RWPE1 (cell line): ENCODE data around the gene TMIGD1.
A peak's percentile ranks its signal among the peaks of the same experiment; 100 is the strongest.

Experiments used
- CTCF ChIA-PET: fragments of 350-600 bp; sonication (Branson Sonifier 250); formaldehyde crosslinking; extraction: SDS; loops from one replicate; lab custom pipeline; 2021; lab: Yijun Ruan, JAX
- POLR2A ChIA-PET: fragments of 400-600 bp; formaldehyde crosslinking; extraction: SDS; loops from one replicate; lab custom pipeline; 2020; ENCODE audit warnings: antibody characterized with exemption; ENCODE audit not compliant: low non-redundant PET; lab: Yijun Ruan, JAX
- DNase-seq: peaks from one replicate; pipeline ENCODE4 v3.0.0; 2012; ENCODE audit warnings: low spot score
- H3K27ac ChIP-seq: fragments of 450-650 bp; 2 replicates; pipeline ENCODE4 v1.5.1; 2017
- TF ChIP-seq, protein P1 (sequence below): fragments of 450-650 bp; conservative IDR thresholded peaks from 2 replicates; pipeline ENCODE4 v1.5.1; 2017; ENCODE audit warnings: low read depth, mild to moderate bottlenecking

Gene TMIGD1

DNA sequence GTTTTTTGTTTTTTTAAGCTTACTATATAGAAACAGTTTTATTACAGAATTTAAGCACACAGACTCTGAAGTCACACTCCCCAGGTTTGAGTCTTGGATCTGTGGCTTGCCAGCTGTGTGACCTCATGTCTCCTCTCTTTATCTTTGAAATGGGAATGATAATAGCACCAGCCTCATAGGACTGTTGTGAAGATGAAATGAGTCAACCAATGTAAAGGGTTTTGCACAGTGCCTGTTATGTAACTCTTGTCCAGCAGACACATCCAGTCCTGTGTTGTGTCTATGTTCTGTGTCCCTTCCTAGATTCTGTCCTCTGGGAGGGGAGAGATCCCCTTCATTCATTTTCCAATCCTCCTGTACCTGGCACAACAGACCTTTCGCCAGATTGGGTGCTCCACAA is 41.8 kb upstream of the TMIGD1 start:
- H3K27ac ChIP-seq: no peak overlapping the region
- no peak for DNase-seq
- POLR2A ChIA-PET: no interaction called here
- CTCF ChIA-PET: interaction anchor here (0.6 kb wide), 1 partner anchor 37 kb away, joined by 3 read pairs; no protein-coding TSS in a partner anchor
- TF ChIP-seq, protein P1, sequence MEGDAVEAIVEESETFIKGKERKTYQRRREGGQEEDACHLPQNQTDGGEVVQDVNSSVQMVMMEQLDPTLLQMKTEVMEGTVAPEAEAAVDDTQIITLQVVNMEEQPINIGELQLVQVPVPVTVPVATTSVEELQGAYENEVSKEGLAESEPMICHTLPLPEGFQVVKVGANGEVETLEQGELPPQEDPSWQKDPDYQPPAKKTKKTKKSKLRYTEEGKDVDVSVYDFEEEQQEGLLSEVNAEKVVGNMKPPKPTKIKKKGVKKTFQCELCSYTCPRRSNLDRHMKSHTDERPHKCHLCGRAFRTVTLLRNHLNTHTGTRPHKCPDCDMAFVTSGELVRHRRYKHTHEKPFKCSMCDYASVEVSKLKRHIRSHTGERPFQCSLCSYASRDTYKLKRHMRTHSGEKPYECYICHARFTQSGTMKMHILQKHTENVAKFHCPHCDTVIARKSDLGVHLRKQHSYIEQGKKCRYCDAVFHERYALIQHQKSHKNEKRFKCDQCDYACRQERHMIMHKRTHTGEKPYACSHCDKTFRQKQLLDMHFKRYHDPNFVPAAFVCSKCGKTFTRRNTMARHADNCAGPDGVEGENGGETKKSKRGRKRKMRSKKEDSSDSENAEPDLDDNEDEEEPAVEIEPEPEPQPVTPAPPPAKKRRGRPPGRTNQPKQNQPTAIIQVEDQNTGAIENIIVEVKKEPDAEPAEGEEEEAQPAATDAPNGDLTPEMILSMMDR: no peak

DNA sequence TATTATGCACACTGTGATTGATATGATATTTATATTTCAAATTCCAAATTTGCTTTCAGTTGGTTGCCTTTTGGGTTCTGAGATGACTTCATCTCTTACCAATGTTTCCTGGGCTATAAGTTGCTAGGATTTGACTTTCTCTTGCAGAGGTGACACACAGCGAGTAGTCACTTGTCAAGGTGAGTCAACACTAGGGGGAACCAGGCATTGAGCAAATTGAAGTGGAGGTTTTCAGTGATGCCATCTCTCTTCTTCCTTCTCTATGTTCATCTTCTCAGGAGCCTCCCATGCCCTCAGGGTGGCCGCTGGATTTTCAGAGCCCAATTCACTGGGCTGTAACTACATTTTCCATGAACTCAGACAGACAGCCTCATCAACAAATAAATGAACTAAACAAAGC is 38.9 kb upstream of the TMIGD1 start:
- H3K27ac ChIP-seq: no peak overlapping the region
- ChIA-PET CTCF (interaction anchor here (0.7 to 1.0 kb wide), 2 partner anchors 36 to 110 kb away, joined by 3 to 5 read pairs; no protein-coding TSS in a partner anchor), POLR2A (no interaction called here)
- TF ChIP-seq, protein P1: 0 out of 2 replicates have a peak, but pooled peaks have one; percentile 10
- peak; percentile 75 for DNase-seq

DNA sequence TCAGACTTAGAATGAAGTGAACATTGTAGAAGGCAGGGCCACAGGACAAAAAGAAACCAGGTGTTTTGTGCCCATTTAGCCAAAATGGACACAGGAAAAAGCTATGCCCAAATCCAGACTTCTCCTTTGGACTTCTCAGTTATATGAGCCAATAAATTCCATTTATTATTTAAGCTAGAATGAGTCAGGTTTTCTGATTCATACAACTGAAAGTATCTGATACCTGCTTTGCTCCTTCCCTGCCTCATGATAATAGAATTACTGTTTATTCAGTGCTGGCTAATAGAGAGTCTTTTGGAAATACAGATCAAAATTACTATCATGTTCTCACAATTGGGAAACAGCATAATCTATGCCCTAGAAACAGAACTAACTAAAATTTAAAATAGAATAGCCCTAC is 36.1 kb upstream of the TMIGD1 start:
- ChIA-PET POLR2A (no interaction called here), CTCF (no interaction called here)
- DNase-seq: peak; percentile 43
- TF ChIP-seq, protein P1: no peak
- no peak overlapping the region for H3K27ac ChIP-seq

DNA sequence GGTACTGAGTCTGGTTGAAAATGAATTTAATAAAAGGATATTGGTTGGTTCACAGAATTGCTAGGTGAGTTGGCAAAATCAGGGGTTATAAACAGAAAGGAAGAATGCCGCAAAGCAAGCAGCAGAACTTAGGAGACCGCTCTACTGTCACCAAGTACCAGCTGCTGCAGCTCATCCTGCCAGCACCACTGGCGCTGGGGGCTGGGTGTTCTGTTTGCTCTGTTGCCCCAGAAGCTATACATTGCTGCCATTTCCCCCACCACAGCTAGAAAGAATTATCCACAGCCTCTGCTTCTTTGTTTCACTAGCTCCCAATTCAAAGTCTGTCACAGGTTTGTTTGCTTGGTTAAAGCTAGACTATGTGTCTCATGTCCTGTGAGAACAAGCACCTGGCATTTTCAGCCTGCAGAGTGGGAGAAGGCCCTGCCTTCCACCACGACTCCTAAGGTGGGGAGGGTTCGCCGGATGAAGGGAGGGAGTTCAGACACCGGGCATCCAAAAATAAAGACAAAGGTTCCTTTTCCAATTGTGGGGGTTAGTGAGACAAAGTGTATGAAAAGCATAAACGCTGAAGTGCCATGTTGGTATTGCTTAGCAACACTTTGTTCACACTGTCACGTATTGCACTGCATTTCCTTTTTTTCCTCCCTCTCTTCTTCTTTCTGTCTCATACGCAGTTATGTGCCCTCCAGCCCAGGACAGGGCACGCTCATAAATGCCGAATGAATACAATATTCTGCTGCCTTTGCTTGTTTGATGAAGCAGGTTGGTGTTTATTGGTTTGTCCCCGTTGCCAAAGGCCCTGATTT is 35.3 kb upstream of the TMIGD1 start:
- POLR2A ChIA-PET: no interaction called here
- TF ChIP-seq, protein P1: no peak
- no peak for DNase-seq
- H3K27ac ChIP-seq: no peak overlapping the region
- CTCF ChIA-PET: no interaction called here

DNA sequence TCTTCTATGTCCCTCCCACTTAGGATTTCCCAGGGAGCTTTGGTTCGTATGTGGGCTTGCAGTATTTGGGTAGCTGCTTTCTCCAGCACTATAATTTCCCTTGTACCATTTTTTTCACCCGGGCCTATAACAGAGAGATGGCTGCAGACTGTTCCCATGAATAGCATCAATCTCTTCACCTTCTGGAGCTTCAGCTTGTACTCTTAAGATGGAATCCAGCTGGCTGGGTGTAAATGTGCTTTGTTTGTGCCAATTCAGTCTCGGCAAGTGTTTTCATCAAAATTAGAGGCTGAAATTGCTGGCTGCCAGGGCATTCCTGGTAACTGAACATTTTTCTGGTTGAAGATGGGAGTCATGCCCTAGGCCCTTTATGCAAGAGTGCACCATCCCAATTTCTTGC is 32.7 kb upstream of the TMIGD1 start:
- ChIA-PET POLR2A (no interaction called here), CTCF (no interaction called here)
- no peak overlapping the region for H3K27ac ChIP-seq

DNA sequence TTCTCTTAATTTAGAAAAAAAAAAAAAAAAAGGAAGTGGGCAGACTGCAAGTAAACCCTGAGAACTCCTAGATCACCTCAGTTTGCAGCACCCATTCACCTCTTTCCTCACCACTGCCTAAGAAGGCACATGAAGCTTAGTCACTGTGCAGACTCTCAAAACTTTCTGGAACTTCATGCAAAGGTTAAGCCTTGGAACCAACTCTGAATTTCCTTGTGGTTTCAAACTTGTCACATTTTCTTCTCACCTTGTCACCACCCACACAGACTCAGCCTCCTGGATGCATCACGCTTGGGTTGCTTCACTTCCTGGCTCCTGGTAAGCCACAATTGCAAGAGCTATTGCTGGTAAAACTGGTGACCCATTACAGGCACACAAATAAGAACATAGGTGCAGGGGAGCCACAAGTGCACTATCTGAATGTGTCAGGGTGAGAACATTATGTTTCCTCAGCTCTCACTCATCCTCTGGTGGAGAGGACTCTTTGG is 29.9 kb upstream of the TMIGD1 start:
- H3K27ac ChIP-seq: no peak overlapping the region
- ChIA-PET POLR2A (interaction anchor here (0.7 kb wide), 2 partner anchors 20 to 41 kb away, joined by 4 to 6 read pairs; no protein-coding TSS in a partner anchor), CTCF (interaction anchor here (0.9 kb wide), 1 partner anchor 30 kb away, joined by 3 read pairs; no protein-coding TSS in a partner anchor)
- peak; percentile 6 for DNase-seq
- TF ChIP-seq, protein P1: no peak

More for the DNA sequence above, 32.7 kb upstream of the TMIGD1 start:
- no peak for DNase-seq
- TF ChIP-seq, protein P1: no peak
